Coronary artery (tissue), 2 donors: ENCODE results near the gene ADPRS.
A peak's percentile ranks its signal among the peaks of the same experiment; 100 is the strongest.

Source experiments
- DNase-seq: peaks from one replicate; pipeline ENCODE4 v3.0.0-alpha.2; 2017; ENCODE audit warnings: low spot score
- H3K27ac ChIP-seq, 2 donors: fragments of 200-600 bp; sonication (generic); one replicate each; pipeline ENCODE4 v1.5.1; 2016 to 2019
- H3K4me3 ChIP-seq: fragments of 200-600 bp; sonication (generic); 2 replicates; pipeline ENCODE4 v1.5.1; 2016; ENCODE audit warnings: mild to moderate bottlenecking, moderate library complexity
- TF ChIP-seq, protein P1 (sequence below): fragments of 200-600 bp; sonication (generic); IDR thresholded peaks from one replicate; pipeline ENCODE4 v1.5.1; 2019; ENCODE audit warnings: antibody characterized with exemption

ADPRS gene

DNA sequence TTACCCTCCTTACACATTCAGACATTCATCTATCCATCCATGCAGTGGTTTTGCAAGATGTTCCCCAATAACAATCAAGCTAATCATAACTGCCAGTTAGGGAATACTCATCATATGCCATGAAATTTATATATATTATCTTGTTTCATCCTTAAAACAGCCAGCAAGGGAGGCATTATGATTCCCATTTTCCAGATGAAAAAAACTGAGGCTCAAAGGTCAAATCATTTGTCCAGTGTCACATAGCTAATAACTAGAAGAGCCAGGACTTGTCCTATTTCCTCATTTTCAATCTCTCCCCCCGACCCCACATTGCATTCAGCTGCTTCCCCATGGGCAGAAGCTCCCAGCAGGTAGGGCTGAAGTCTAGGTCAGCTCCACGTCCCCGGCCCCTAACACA is 43.3 kb downstream of the ADPRS start:
- TF ChIP-seq, protein P1, sequence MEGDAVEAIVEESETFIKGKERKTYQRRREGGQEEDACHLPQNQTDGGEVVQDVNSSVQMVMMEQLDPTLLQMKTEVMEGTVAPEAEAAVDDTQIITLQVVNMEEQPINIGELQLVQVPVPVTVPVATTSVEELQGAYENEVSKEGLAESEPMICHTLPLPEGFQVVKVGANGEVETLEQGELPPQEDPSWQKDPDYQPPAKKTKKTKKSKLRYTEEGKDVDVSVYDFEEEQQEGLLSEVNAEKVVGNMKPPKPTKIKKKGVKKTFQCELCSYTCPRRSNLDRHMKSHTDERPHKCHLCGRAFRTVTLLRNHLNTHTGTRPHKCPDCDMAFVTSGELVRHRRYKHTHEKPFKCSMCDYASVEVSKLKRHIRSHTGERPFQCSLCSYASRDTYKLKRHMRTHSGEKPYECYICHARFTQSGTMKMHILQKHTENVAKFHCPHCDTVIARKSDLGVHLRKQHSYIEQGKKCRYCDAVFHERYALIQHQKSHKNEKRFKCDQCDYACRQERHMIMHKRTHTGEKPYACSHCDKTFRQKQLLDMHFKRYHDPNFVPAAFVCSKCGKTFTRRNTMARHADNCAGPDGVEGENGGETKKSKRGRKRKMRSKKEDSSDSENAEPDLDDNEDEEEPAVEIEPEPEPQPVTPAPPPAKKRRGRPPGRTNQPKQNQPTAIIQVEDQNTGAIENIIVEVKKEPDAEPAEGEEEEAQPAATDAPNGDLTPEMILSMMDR, result no peak
- no peak overlapping the region for H3K27ac ChIP-seq
- H3K4me3 ChIP-seq, result no peak overlapping the region
- no peak for DNase-seq

DNA sequence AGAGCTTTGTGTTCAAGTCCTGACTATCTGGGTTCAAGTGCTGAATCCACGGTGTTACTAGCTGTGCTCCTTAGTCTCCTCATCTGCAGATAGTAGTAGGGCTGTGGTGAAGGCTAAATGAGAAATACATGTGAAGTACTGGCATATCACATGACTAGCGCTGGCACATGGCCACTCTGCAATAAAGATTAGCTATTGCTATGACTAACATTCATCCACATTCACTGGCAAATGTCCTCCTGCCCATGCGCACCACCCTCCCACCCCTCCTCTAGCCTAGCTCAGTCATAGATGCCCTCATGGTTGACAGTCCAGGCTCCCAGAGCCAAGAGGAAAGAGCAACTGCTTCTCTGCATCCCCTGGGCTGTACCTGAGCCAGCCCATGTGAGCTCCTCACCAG is 44.8 kb downstream of the ADPRS start:
- peak overlapping the region in 1 of 2 donors; percentile 84 for H3K27ac ChIP-seq
- TF ChIP-seq, protein P1, result no peak

DNA sequence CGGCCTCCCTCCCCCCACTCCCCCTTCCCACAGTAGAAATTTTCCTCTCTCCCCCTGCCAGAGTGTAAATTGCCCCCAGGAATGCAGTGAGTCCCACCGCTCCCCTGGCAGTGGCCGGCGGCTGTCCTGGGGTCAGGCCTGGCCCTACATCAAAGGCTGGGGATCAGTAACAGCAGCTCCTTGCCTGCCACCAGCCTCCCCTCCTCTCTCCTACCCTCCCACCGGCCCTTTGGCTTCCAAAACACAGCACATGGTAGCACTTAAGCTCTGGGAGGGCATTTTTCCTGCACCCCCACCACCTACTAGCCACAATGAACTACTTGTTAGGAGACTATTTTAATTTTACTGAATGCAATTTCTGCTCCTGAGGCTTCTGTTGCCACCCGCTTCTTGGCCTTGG is 45.3 kb downstream of the ADPRS start:
- no peak overlapping the region for H3K4me3 ChIP-seq
- TF ChIP-seq, protein P1, result no peak
- no peak for DNase-seq
- peak overlapping the region in 1 of 2 donors; percentile 84 for H3K27ac ChIP-seq

More for the DNA sequence above, 44.8 kb downstream of the ADPRS start:
- no peak overlapping the region for H3K4me3 ChIP-seq
- no peak for DNase-seq

DNA sequence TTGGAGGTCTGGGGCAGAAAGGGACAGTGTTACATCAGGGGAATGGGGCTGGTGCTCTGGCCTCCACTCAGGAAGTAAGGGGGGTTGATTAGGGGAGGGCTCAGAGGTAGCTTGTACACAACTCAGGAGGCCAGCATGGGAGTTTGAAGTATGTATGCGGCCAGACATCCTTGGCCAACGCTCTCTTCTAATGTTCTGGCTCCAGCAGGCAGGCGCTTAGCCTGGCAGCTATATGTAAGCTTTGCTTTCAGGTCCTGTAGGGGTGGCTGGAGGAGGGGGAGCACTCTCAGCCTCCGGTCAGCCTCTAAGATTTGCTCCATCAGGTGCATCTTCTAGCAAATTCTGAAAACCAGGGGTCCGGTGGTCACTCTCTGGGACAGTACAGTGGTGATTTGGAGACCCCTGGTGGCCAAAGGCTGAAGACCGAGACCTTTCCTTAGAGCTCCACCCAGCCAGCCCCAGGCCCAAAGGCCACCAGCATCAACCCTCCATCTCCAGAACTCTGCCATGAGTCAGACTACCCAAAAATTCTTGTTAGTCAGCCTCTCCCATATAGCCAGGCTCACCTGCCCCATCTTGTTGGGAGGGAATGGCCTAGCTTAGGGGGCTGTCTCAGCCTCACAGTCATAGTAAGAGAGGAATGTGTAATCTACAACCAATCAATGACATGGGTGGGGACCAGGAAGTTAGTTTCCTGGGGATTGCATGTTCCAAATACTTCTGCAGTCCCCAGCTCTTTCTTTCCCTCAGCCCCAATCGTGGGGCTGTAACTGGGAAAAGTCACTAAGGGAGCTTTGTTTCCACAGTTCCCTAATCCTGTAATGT is 46.0 kb downstream of the ADPRS start:
- Histone ChIP-seq H3K27ac (peak overlapping the region; percentile 59 to 84), H3K4me3 (no peak overlapping the region)
- TF ChIP-seq, protein P1, result peak; percentile 76
- DNase-seq, result no peak

DNA sequence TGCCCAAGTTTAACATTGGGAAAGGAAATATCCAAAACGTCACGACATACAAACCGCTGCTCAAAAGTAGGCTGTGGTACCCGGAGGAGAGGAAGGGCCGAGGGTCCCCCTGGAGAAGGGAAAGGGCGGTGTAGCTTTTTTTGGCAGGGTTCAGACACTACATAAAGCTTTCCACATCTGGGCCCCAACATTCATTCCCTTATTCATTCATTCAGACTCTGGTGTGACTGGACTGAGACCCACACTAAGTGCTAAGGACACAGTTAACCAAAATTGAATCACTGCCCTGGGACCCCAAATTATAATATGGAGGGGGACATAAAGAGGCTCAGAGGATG is 46.6 kb downstream of the ADPRS start:
- TF ChIP-seq, protein P1, result no peak
- Histone ChIP-seq H3K27ac (peak overlapping the region; percentile 59 to 84), H3K4me3 (no peak overlapping the region)
- DNase-seq, result no peak

DNA sequence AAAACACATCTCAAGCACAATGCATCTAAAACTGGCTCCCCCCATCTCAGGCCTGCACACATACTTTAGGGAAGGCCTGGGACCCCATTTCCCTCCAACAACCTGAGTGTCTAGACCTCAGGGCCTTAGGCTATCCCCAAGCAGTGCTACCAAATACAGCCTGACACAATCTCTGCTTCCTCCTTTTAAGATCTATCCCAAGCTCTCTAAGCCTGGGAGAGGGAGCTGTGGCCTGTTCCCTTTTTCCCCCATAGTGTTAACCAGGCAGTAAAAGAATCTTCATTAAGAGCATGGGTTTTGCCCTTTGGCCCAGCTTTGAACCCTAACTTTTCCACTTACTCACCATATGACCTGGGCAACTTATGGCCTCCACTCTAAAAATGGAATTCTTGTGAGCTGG is 47.1 kb downstream of the ADPRS start:
- DNase-seq, result no peak
- TF ChIP-seq, protein P1, result no peak
- Histone ChIP-seq H3K4me3 (no peak overlapping the region), H3K27ac (peak overlapping the region; percentile 59 to 84)

DNA sequence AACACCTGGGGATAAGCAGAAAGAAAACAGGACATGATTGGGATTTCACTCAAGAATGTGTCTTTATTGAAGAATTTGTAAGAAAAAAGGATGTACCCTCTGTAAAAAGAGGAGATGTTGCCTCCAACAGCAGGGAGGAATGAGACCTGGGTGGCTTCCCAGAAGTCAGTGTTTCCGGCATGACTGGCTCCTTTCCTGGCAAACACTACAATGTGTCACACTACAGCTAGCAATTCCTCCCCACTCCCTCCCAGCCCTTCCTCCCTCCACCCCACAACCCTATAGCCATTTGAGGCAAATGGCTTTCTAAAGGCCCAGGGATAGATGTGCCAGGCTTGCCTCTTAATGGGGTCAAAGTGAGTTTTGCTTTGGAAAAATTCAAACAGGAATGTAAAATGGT is 47.8 kb downstream of the ADPRS start:
- DNase-seq, result no peak
- TF ChIP-seq, protein P1, result no peak
- Histone ChIP-seq H3K27ac (peak overlapping the region; percentile 59 to 84), H3K4me3 (no peak overlapping the region)
